GM12801 (cell line): ENCODE data around the gene SNX25.

Source experiments
- CTCF ChIP-seq: IDR thresholded peaks from one replicate; pipeline ENCODE4 v1.5.1; 2011; ENCODE audit warnings: control low read depth; ENCODE audit not compliant: insufficient read length; ENCODE audit errors: extremely low read depth

Gene SNX25

GRCh38 chr4:185238750-185239149 is 29.4 kb downstream of the SNX25 start:
- no peak for TF ChIP-seq CTCF

GRCh38 chr4:185242749-185243533 is 33.5 kb downstream of the SNX25 start:
- no peak for TF ChIP-seq CTCF

GRCh38 chr4:185243879-185244278 is 34.5 kb downstream of the SNX25 start:
- no peak for TF ChIP-seq CTCF

- no peak for TF ChIP-seq CTCF
Observed at GRCh38 chr4:185244763-185245162, 35.4 kb downstream of the SNX25 start.

- TF ChIP-seq CTCF, result no peak
Observed at GRCh38 chr4:185246453-185246852, 37.1 kb downstream of the SNX25 start.

- TF ChIP-seq CTCF, result no peak
Observed at GRCh38 chr4:185247151-185247550, 37.8 kb downstream of the SNX25 start.

- TF ChIP-seq CTCF, result no peak
Observed at GRCh38 chr4:185248393-185249039, 39.1 kb downstream of the SNX25 start.
